DMS79 treated with DMSO at 0.1 percent for 48 hours (cell line): ENCODE data around the gene CYLC1.

Experiments used
- DNase-seq: peaks from one replicate; lab custom pipeline; 2025; lab: John Stamatoyannopoulos, UW

The CYLC1 gene

GRCh38 chrX:83860846-83861245, at the start of gene CYLC1:
TSS of gene CYLC1 (plus strand) at chrX:83861146. CDS start at chrX:83861183, 37 bp downstream.
- no peak for DNase-seq

- no peak for DNase-seq
Observed at GRCh38 chrX:83819304-83819703, 41.6 kb upstream of the CYLC1 start.

GRCh38 chrX:83829874-83830273, 31.1 kb upstream of the CYLC1 start:
- no peak for DNase-seq

GRCh38 chrX:83845397-83845796, 15.5 kb upstream of the CYLC1 start:
- DNase-seq, result no peak

- DNase-seq, result no peak
Observed at GRCh38 chrX:83847339-83847738, 13.6 kb upstream of the CYLC1 start.

- no peak for DNase-seq
Observed at GRCh38 chrX:83888585-83888984, 27.6 kb downstream of the CYLC1 start.

- DNase-seq, result no peak
Observed at GRCh38 chrX:83892433-83892832, 31.5 kb downstream of the CYLC1 start.

GRCh38 chrX:83906921-83907320, 46.0 kb downstream of the CYLC1 start:
- DNase-seq, result no peak

GRCh38 chrX:83916525-83916924, 55.6 kb downstream of the CYLC1 start:
- DNase-seq, result no peak

- no peak for DNase-seq
Observed at GRCh38 chrX:83934220-83934619, 73.3 kb downstream of the CYLC1 start.
